ENCODE results near the gene FBRS.

DNA sequence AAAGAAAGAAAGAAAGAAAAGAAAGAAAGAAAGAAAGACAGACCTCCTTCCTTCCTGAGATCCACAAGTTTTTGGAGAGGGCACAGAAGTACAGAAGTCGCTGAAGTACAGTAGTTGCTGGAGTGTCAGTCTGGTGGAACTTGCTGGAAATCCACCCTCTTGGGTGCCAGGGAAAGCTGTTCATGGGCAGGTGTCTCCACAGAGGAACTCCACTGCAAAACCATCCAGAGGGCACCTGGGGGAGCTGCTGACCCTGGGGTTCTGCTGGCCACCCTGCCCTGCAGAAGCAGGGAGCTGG is 11.0 kb upstream of the FBRS start:
- TF ChIP-seq, protein P1, sequence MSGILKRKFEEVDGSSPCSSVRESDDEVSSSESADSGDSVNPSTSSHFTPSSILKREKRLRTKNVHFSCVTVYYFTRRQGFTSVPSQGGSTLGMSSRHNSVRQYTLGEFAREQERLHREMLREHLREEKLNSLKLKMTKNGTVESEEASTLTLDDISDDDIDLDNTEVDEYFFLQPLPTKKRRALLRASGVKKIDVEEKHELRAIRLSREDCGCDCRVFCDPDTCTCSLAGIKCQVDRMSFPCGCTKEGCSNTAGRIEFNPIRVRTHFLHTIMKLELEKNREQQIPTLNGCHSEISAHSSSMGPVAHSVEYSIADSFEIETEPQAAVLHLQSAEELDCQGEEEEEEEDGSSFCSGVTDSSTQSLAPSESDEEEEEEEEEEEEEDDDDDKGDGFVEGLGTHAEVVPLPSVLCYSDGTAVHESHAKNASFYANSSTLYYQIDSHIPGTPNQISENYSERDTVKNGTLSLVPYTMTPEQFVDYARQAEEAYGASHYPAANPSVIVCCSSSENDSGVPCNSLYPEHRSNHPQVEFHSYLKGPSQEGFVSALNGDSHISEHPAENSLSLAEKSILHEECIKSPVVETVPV (CRISPR knock-in tag; IDR thresholded peaks at IDR 0.05): no peak
- TF ChIP-seq ZFP3 (CRISPR knock-in tag; IDR thresholded peaks at IDR 0.05) (no peak), SNAI2 (CRISPR knock-in tag; IDR thresholded peaks at IDR 0.05) (no peak), ZNF8 (CRISPR knock-in tag; IDR thresholded peaks at IDR 0.05) (no peak), ARNTL (CRISPR knock-in tag; IDR thresholded peaks at IDR 0.05; ENCODE audit: borderline replicate concordance, low read depth) (no peak), ZFP30 (CRISPR knock-in tag; IDR thresholded peaks at IDR 0.05) (no peak), ZNF70 (CRISPR knock-in tag; IDR thresholded peaks at IDR 0.05) (no peak), PPARA (CRISPR knock-in tag; IDR thresholded peaks at IDR 0.05; ENCODE audit: borderline replicate concordance) (no peak), ZC3H10 (CRISPR knock-in tag; IDR thresholded peaks at IDR 0.05) (no peak), TOX (CRISPR knock-in tag; IDR thresholded peaks at IDR 0.05; ENCODE audit: borderline replicate concordance) (no peak), GLIS3 (CRISPR knock-in tag; IDR thresholded peaks at IDR 0.05) (no peak)
- TF ChIP-seq, protein P2, sequence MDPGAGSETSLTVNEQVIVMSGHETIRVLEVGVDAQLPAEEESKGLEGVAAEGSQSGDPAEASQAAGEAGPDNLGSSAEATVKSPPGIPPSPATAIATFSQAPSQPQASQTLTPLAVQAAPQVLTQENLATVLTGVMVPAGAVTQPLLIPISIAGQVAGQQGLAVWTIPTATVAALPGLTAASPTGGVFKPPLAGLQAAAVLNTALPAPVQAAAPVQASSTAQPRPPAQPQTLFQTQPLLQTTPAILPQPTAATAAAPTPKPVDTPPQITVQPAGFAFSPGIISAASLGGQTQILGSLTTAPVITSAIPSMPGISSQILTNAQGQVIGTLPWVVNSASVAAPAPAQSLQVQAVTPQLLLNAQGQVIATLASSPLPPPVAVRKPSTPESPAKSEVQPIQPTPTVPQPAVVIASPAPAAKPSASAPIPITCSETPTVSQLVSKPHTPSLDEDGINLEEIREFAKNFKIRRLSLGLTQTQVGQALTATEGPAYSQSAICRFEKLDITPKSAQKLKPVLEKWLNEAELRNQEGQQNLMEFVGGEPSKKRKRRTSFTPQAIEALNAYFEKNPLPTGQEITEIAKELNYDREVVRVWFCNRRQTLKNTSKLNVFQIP (CRISPR knock-in tag; IDR thresholded peaks at IDR 0.05; ENCODE audit: borderline replicate concordance, low read depth): no peak
- TF ChIP-seq, protein P3, sequence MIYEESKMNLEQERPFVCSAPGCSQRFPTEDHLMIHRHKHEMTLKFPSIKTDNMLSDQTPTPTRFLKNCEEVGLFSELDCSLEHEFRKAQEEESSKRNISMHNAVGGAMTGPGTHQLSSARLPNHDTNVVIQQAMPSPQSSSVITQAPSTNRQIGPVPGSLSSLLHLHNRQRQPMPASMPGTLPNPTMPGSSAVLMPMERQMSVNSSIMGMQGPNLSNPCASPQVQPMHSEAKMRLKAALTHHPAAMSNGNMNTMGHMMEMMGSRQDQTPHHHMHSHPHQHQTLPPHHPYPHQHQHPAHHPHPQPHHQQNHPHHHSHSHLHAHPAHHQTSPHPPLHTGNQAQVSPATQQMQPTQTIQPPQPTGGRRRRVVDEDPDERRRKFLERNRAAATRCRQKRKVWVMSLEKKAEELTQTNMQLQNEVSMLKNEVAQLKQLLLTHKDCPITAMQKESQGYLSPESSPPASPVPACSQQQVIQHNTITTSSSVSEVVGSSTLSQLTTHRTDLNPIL (CRISPR knock-in tag; IDR thresholded peaks at IDR 0.05; ENCODE audit: low read depth): no peak

All from SK-N-SH treated with all-trans-retinoic acid at 6 μM for 48 hours (cell line).